ENCODE results near the gene CSPG5.

The CSPG5 gene

GRCh38 chr3:47536221-47536891 lies 42.3 kb downstream of the CSPG5 start:
- no peak for TF ChIP-seq GATA2 (IDR thresholded peaks at IDR 0.05; ENCODE audit: low read depth, low read length)
- TF ChIP-seq GATA3 (IDR thresholded peaks at IDR 0.05; ENCODE audit: low read depth, low read length) = no peak

GRCh38 chr3:47533996-47534454 lies 44.6 kb downstream of the CSPG5 start:
- no peak for TF ChIP-seq GATA3 (IDR thresholded peaks at IDR 0.05; ENCODE audit: low read depth, low read length)
- no peak for TF ChIP-seq GATA2 (IDR thresholded peaks at IDR 0.05; ENCODE audit: low read depth, low read length)

GRCh38 chr3:47533481-47533880 lies 45.2 kb downstream of the CSPG5 start:
- TF ChIP-seq GATA2 (IDR thresholded peaks at IDR 0.05; ENCODE audit: low read depth, low read length) (no peak), GATA3 (IDR thresholded peaks at IDR 0.05; ENCODE audit: low read depth, low read length) (no peak)

- no peak for TF ChIP-seq GATA3 (IDR thresholded peaks at IDR 0.05; ENCODE audit: low read depth, low read length)
- TF ChIP-seq GATA2 (IDR thresholded peaks at IDR 0.05; ENCODE audit: low read depth, low read length) = no peak
Measured at GRCh38 chr3:47527952-47528725, 50.5 kb downstream of the CSPG5 start.

- TF ChIP-seq GATA2 (IDR thresholded peaks at IDR 0.05; ENCODE audit: low read depth, low read length) = no peak
- no peak for TF ChIP-seq GATA3 (IDR thresholded peaks at IDR 0.05; ENCODE audit: low read depth, low read length)
Measured at GRCh38 chr3:47525617-47526016, 53.0 kb downstream of the CSPG5 start.

GRCh38 chr3:47523310-47524073 lies 55.2 kb downstream of the CSPG5 start:
- TF ChIP-seq GATA3 (IDR thresholded peaks at IDR 0.05; ENCODE audit: low read depth, low read length) (no peak), GATA2 (IDR thresholded peaks at IDR 0.05; ENCODE audit: low read depth, low read length) (no peak)

GRCh38 chr3:47522082-47522987 lies 56.3 kb downstream of the CSPG5 start:
- TF ChIP-seq GATA3 (IDR thresholded peaks at IDR 0.05; ENCODE audit: low read depth, low read length) (no peak), GATA2 (IDR thresholded peaks at IDR 0.05; ENCODE audit: low read depth, low read length) (no peak)

GRCh38 chr3:47520756-47521155 lies 57.9 kb downstream of the CSPG5 start:
- TF ChIP-seq GATA2 (IDR thresholded peaks at IDR 0.05; ENCODE audit: low read depth, low read length) (no peak), GATA3 (IDR thresholded peaks at IDR 0.05; ENCODE audit: low read depth, low read length) (no peak)

- TF ChIP-seq GATA2 (IDR thresholded peaks at IDR 0.05; ENCODE audit: low read depth, low read length) (no peak), GATA3 (IDR thresholded peaks at IDR 0.05; ENCODE audit: low read depth, low read length) (no peak)
Measured at GRCh38 chr3:47517937-47518336, 60.7 kb downstream of the CSPG5 start.

- TF ChIP-seq GATA2 (IDR thresholded peaks at IDR 0.05; ENCODE audit: low read depth, low read length) = no peak
- no peak for TF ChIP-seq GATA3 (IDR thresholded peaks at IDR 0.05; ENCODE audit: low read depth, low read length)
Measured at GRCh38 chr3:47515864-47516319, 62.8 kb downstream of the CSPG5 start.

GRCh38 chr3:47515100-47515499 lies 63.6 kb downstream of the CSPG5 start:
- TF ChIP-seq GATA2 (IDR thresholded peaks at IDR 0.05; ENCODE audit: low read depth, low read length) = no peak
- no peak for TF ChIP-seq GATA3 (IDR thresholded peaks at IDR 0.05; ENCODE audit: low read depth, low read length)

- no peak for TF ChIP-seq GATA2 (IDR thresholded peaks at IDR 0.05; ENCODE audit: low read depth, low read length)
- TF ChIP-seq GATA3 (IDR thresholded peaks at IDR 0.05; ENCODE audit: low read depth, low read length) = no peak
Measured at GRCh38 chr3:47513125-47513929, 65.3 kb downstream of the CSPG5 start, which contains the start of gene ELP6. TSS of gene ELP6 (minus strand) at chr3:47513712. CDS start at chr3:47513590, 122 bp downstream.

Measured in SH-SY5Y (cell line).